DOHH2 (cell line): ENCODE measurements around the gene TRIML1.

Experiments used
- CTCF ChIP-seq: fragments of 200-600 bp; sonication (generic); IDR thresholded peaks from one replicate; pipeline ENCODE4 v1.5.1; 2014; ENCODE audit warnings: antibody characterized with exemption, mild to moderate bottlenecking, low read depth, low read length; ENCODE audit not compliant: poor library complexity, severe bottlenecking
- EZH2phosphoT487 ChIP-seq: fragments of 200-600 bp; sonication (generic); IDR thresholded peaks from 2 replicates; pipeline ENCODE4 v1.6.1; 2017; ENCODE audit warnings: borderline replicate concordance, mild to moderate bottlenecking, antibody characterized with exemption, low read length, moderate library complexity, mixed read lengths

- TF ChIP-seq CTCF (no peak), EZH2phosphoT487 (no peak)
Measured at GRCh38 chr4:188132232-188132631, 7.0 kb upstream of the TRIML1 start.
